ENCODE data around the gene BMAL1. TPM values are rescaled to one million over a fixed set of nuclear protein-coding genes. Genes with fewer than 3 reads are reported as not detected.
"Not testable (repeated sequence)": the region's sequence is repeated elsewhere in the genome, so short reads cannot be mapped to it uniquely, and the experiment has no call there.

BMAL1 gene
- polyA plus RNA-seq, 3 donors from 2014 or later = 20.2 to 29.6 (median 20.2) TPM

DNA sequence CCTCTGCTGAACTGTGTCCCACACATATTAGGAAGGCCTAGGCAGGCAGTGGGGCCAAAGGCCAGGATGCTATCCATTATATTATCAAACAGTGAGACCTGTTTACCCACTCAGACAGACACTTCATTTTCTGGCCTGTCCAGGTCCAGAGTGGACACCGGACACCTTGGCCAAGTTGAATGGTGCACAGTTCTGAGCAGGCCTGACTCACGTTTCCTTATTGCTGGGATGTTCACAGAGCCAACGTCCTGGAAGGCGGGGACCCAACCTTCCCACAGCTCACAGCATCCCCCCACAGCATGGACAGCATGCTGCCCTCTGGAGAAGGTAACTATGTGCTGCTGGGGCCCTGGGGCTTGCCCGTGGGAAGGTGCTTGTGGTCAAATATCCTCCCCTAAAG lies 98.8 kb downstream of the BMAL1 start:
- Mint-ChIP-seq H3K9me3 (no peaks in the 10 kb centered on the region), H3K27ac (peak overlapping the region in 2 of 6 donors; percentile 10 to 72), H3K27me3 (ENCODE audit: low read depth in 3 of 3) (peaks cover 1 to 25% (median 10%) of the 10 kb centered on the region in 3 donors)

GRCh38 chr11:13376838-13377237 lies 99.2 kb downstream of the BMAL1 start:
- Mint-ChIP-seq H3K27me3 (ENCODE audit: low read depth in 3 of 3) (peaks cover 1 to 25% (median 10%) of the 10 kb centered on the region in 3 donors), H3K9me3 (no peaks in the 10 kb centered on the region), H3K36me3 (peaks cover 34 to 64% (median 43%) of the 10 kb centered on the region in 3 donors), H3K4me1 (peaks cover 0 to 9% of the 10 kb centered on the region in 2 donors), H3K4me3 (no peak overlapping the region), H3K27ac (peak overlapping the region; percentile 22 to 74 (median 59))
- DNase-seq = no peak

More for the DNA sequence above, 98.8 kb downstream of the BMAL1 start:
- Mint-ChIP-seq H3K4me1 (peaks cover 0 to 9% of the 10 kb centered on the region in 2 donors), H3K4me3 (no peak overlapping the region), H3K36me3 (peaks cover 34 to 60% (median 40%) of the 10 kb centered on the region in 3 donors)
- DNase-seq = no peak

DNA sequence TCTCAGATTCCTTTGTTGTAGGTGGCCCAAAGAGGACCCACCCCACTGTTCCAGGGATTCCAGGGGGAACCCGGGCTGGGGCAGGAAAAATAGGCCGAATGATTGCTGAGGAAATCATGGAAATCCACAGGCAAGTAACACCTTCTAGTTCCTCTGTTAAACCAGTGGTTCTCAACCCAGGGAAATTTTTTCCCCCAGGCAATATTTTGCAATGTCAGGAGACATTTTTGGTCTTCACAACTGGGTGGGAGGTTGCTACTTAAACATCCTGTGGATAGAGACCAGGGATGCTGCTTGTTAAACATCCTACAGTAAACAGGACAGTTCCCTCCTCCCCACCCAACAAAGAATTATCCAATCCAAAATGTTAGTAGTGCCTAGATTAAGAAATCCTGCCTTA lies 100.7 kb downstream of the BMAL1 start:
- Mint-ChIP-seq H3K4me1 (peaks cover 0 to 9% of the 10 kb centered on the region in 2 donors), H3K36me3 (peaks cover 37 to 72% (median 47%) of the 10 kb centered on the region in 3 donors), H3K27ac (peak overlapping the region in 2 of 6 donors; percentile 14 to 32), H3K27me3 (ENCODE audit: low read depth in 3 of 3) (peaks cover 1 to 25% (median 10%) of the 10 kb centered on the region in 3 donors), H3K4me3 (no peak overlapping the region), H3K9me3 (no peaks in the 10 kb centered on the region)
- no peak for DNase-seq

GRCh38 chr11:13380731-13381130 lies 103.1 kb downstream of the BMAL1 start:
- no peak overlapping the region for H3K4me3 Mint-ChIP-seq
- peak overlapping the region in 4 of 6 donors; percentile 30 to 60 (median 46) for H3K27ac Mint-ChIP-seq

GRCh38 chr11:13382751-13383150 lies 105.2 kb downstream of the BMAL1 start:
- H3K36me3 Mint-ChIP-seq = peaks cover 11 to 51% (median 27%) of the 10 kb centered on the region in 3 donors
- H3K27me3 Mint-ChIP-seq (ENCODE audit: low read depth in 3 of 3) = peaks cover 2 to 10% (median 4%) of the 10 kb centered on the region in 3 donors
- H3K4me3 Mint-ChIP-seq = no peak overlapping the region
- H3K4me1 Mint-ChIP-seq = peaks cover 1 to 13% of the 10 kb centered on the region in 2 donors
- no peak for DNase-seq
- no peaks in the 10 kb centered on the region for H3K9me3 Mint-ChIP-seq
- peak overlapping the region in 4 of 6 donors; percentile 26 to 61 (median 56) for H3K27ac Mint-ChIP-seq

More at GRCh38 chr11:13380731-13381130, 103.1 kb downstream of the BMAL1 start:
- Mint-ChIP-seq H3K9me3 (no peaks in the 10 kb centered on the region), H3K27me3 (ENCODE audit: low read depth in 3 of 3) (peaks cover 3 to 25% (median 4%) of the 10 kb centered on the region in 3 donors), H3K4me1 (peaks cover 1 to 16% of the 10 kb centered on the region in 2 donors), H3K36me3 (peaks cover 20 to 58% (median 36%) of the 10 kb centered on the region in 3 donors)
- no peak for DNase-seq

DNA sequence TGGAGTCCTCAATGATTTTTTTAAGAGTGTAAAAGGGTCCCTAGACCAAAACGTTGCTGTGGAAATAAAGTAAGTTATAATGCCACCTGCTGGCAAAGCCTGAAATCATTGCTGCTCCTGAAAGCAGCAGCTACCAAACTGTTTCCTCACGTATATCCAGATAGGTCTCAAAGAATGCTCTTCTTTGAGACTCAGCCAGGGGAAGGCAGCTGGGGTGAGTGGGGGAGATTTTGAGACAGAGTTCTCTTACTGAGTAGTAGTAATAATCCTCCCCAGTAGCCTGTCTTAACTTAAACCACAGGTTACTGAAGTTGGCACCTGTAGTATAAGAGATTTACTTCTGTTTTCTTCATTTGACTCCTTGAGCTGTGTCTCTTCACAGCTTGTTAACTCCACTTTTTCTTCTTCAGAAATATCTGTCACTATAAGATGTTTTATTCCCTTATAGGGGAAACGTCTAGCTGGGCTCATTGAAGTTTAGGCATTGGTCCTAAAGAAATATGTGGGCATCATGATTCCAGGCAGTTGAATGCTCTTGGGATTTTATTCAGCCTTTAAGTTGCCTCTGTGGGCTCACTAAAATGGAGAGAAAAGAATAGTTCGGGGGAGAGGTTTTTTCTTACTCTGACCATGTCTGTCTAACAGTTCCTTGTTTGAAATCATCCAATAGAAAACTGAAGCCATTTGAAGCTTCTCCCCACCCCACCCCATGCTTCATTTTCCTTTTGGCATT lies 107.5 kb downstream of the BMAL1 start:
- no peak overlapping the region for H3K4me3 Mint-ChIP-seq

GRCh38 chr11:13386567-13386966 lies 109.0 kb downstream of the BMAL1 start:
- DNase-seq = no peak
- peak overlapping the region in 4 of 6 donors; percentile 4 to 48 (median 8) for H3K27ac Mint-ChIP-seq
- H3K36me3 Mint-ChIP-seq = peaks cover 7 to 44% (median 11%) of the 10 kb centered on the region in 3 donors
- peaks cover 3 to 20% of the 10 kb centered on the region in 2 donors for H3K4me1 Mint-ChIP-seq
- H3K27me3 Mint-ChIP-seq (ENCODE audit: low read depth in 3 of 3) = peaks cover 0 to 9% (median 2%) of the 10 kb centered on the region in 3 donors
- H3K9me3 Mint-ChIP-seq = no peaks in the 10 kb centered on the region
- no peak overlapping the region for H3K4me3 Mint-ChIP-seq

More for the DNA sequence above, 107.5 kb downstream of the BMAL1 start:
- DNase-seq = peak in 1 of 3 donors; percentile 24
- peaks cover 3 to 20% of the 10 kb centered on the region in 2 donors for H3K4me1 Mint-ChIP-seq
- H3K36me3 Mint-ChIP-seq = peaks cover 7 to 45% (median 18%) of the 10 kb centered on the region in 3 donors
- peak overlapping the region; percentile 35 to 78 (median 64) for H3K27ac Mint-ChIP-seq
- peaks cover 2 to 14% (median 4%) of the 10 kb centered on the region in 3 donors for H3K27me3 Mint-ChIP-seq (ENCODE audit: low read depth in 3 of 3)
- H3K9me3 Mint-ChIP-seq = no peaks in the 10 kb centered on the region

DNA sequence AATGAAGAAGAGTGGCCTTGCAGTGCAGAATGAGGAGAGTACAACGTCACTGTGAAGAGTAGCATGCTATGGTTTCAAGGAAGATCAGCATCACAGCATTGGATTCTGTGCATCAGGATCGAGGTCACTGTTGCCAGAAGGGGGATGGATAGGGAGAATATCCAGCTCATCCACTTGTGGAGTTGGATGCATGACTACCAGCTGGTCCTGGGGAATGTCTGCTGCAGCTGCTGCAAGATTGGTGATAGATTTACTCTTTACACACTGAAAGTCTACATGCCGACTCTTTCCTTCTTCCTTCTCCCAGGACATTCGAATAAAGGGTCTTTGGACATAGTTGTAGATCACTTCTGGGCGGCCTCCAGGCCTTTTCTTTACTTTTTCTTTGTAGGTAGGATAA lies 111.2 kb downstream of the BMAL1 start:
- DNase-seq = no peak
- H3K27me3 Mint-ChIP-seq (ENCODE audit: low read depth in 3 of 3) = peaks cover 0 to 9% (median 0%) of the 10 kb centered on the region in 3 donors
- no peak overlapping the region for H3K4me3 Mint-ChIP-seq
- peak overlapping the region in 5 of 6 donors; percentile 21 to 59 (median 58) for H3K27ac Mint-ChIP-seq
- no peaks in the 10 kb centered on the region for H3K9me3 Mint-ChIP-seq
- peaks cover 4 to 26% (median 4%) of the 10 kb centered on the region in 3 donors for H3K36me3 Mint-ChIP-seq
- H3K4me1 Mint-ChIP-seq = peaks cover 3 to 20% of the 10 kb centered on the region in 2 donors

DNA sequence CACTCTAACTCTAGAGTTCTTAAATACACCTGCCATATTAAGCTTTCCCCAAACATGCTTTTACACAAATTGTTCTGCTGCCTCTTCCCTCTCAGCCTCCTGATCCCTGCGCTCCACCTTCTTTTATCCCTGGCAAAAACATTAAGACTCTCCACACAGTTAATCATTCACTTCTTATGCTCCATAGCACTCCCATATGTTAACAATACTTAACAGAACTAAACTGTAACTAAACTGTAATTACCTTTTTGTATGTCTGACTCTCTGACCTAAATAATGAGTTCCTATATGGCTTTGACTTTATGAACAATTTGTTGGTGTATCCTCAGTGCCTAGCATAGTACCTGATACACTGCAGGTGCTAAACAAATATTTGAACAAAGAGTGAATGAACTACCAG lies 113.6 kb downstream of the BMAL1 start:
- peaks cover 4 to 22% (median 4%) of the 10 kb centered on the region in 3 donors for H3K36me3 Mint-ChIP-seq
- no peak for DNase-seq
- H3K9me3 Mint-ChIP-seq = no peaks in the 10 kb centered on the region
- peaks cover 0 to 9% (median 0%) of the 10 kb centered on the region in 3 donors for H3K27me3 Mint-ChIP-seq (ENCODE audit: low read depth in 3 of 3)
- peaks cover 2 to 14% of the 10 kb centered on the region in 2 donors for H3K4me1 Mint-ChIP-seq
- no peak overlapping the region for H3K4me3 Mint-ChIP-seq
- H3K27ac Mint-ChIP-seq = peak overlapping the region in 5 of 6 donors; percentile 14 to 79 (median 33)

DNA sequence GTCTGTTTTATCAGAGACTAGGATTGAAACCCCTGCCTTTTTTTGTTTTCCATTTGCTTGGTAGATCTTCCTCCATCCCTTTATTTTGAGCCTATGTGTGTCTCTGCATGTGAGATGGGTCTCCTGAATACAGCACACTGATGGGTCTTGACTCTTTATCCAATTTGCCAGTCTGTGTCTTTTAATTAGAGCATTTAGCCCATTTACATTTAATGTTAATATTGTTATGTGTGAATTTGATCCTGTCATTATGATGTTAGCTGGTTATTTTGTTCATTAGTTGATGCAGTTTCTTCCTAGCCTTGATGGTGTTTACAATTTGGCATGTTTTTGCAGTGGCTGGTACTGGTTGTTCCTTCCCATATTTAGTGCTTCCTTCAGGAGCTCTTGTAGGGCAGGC lies 120.7 kb downstream of the BMAL1 start:
- not testable (repeated sequence) for H3K4me3 Mint-ChIP-seq; H3K27me3 Mint-ChIP-seq (ENCODE audit: low read depth in 3 of 3); H3K9me3 Mint-ChIP-seq; DNase-seq; H3K27ac Mint-ChIP-seq; H3K4me1 Mint-ChIP-seq
- peaks cover 18 to 32% (median 24%) of the 10 kb centered on the region in 3 donors for H3K36me3 Mint-ChIP-seq

DNA sequence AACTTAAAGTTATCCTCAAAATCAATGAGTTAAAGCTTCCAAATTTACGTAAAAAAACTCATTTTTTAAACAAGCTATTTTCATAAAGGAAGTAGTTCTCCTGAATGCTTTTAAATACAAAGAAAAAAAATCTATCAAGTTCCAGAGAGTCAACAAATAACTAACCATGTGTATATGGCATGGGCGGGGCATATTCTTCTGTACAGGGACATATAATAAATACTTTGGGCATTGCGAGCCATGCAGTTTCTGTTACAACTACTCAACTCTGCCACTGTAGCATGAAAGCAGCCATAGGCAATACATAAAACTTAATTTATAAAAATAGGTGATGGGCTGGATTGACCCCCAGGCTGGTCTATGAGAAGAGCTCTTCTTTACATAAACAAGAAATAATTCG lies 127.6 kb downstream of the BMAL1 start:
- no peaks in the 10 kb centered on the region for H3K27me3 Mint-ChIP-seq (ENCODE audit: low read depth in 3 of 3)
- no peak overlapping the region for H3K4me3 Mint-ChIP-seq
- H3K36me3 Mint-ChIP-seq = peaks cover 16 to 34% (median 25%) of the 10 kb centered on the region in 3 donors
- no peaks in the 10 kb centered on the region for H3K4me1 Mint-ChIP-seq
- H3K9me3 Mint-ChIP-seq = no peaks in the 10 kb centered on the region
- DNase-seq = no peak
- H3K27ac Mint-ChIP-seq = no peak overlapping the region

DNA sequence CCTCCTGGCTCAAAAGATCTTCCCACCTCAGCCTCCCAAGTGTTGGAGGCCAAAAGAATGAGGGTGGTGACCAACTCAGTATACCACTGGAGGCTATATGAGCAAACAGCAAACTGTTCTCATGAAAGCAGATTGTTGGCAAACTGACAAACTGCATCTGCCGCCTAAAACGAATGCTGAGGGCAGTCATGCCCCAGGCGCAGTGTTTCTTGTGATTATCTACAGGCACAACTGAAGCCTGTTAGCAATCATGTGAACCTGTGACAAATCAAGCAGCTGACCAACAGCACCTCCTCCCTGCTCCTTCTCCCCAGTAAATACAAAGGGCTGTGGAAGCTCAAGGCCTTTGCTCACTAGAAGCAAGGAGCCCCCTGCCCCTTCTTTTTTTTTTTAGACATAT lies 137.6 kb downstream of the BMAL1 start:
- Mint-ChIP-seq H3K27me3 (ENCODE audit: low read depth in 3 of 3) (no peaks in the 10 kb centered on the region), H3K36me3 (peaks cover 20 to 40% (median 23%) of the 10 kb centered on the region in 3 donors), H3K9me3 (no peaks in the 10 kb centered on the region), H3K4me1 (no peaks in the 10 kb centered on the region), H3K4me3 (no peak overlapping the region), H3K27ac (no peak overlapping the region)
- no peak for DNase-seq

DNA sequence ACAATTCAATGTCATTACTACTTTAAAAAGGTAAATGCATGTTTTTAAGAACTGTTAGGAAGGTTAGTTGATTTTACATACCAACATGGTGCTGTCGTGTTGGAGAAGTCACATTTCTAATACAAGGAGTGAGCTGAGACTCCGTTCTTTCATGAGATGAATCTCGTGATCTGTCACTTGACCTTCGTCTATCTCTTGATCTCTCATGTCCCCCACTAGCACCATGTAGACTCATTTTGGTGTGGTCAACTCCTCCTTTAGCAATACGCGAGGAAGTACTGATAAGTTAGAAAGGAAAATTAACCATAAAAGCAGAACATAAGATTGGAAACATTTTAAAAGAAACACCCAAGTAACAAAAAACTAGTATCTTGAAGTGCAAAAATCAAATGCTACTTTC lies 144.0 kb downstream of the BMAL1 start:
- no peak for DNase-seq
- H3K36me3 Mint-ChIP-seq = peaks cover 8 to 19% (median 13%) of the 10 kb centered on the region in 3 donors
- H3K4me3 Mint-ChIP-seq = no peak overlapping the region
- H3K4me1 Mint-ChIP-seq = peaks cover 23 to 47% of the 10 kb centered on the region in 2 donors
- H3K27me3 Mint-ChIP-seq (ENCODE audit: low read depth in 3 of 3) = no peaks in the 10 kb centered on the region
- H3K27ac Mint-ChIP-seq = peak overlapping the region in 2 of 6 donors; percentile 31 to 52
- H3K9me3 Mint-ChIP-seq = peaks cover 0 to 3% (median 2%) of the 10 kb centered on the region in 6 donors

DNA sequence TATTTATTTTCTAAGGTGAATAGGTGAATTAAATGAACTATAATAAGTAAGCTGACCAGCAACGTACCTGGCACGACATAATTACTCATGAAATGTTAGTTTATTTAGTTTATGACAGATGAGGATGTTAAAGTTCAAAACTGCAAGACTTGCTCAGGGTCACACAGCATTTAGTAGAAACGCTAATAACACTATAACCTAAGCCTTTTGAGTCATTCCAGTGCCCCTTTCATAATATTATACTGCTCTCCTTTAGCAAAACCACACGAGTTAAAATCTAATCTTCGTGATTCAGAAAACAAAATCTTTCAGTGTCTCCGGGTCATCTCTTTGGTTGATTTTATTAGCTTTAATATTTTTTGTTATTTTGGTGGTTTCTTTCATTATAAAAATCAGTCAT lies 145.8 kb downstream of the BMAL1 start:
- no peaks in the 10 kb centered on the region for H3K27me3 Mint-ChIP-seq (ENCODE audit: low read depth in 3 of 3)
- H3K9me3 Mint-ChIP-seq = peaks cover 8 to 21% (median 16%) of the 10 kb centered on the region in 6 donors
- no peak for DNase-seq
- no peak overlapping the region for H3K4me3 Mint-ChIP-seq
- H3K36me3 Mint-ChIP-seq = peaks cover 9 to 25% (median 19%) of the 10 kb centered on the region in 3 donors
- H3K4me1 Mint-ChIP-seq = peaks cover 24 to 50% of the 10 kb centered on the region in 2 donors
- no peak overlapping the region for H3K27ac Mint-ChIP-seq
